ENCODE measurements around the gene ADGRG3. TPM values are rescaled to one million over a fixed set of nuclear protein-coding genes. Genes with fewer than 3 reads are reported as not detected.

Gene ADGRG3
- total RNA-seq, 4 donors from 2014 or later, result 0.71 TPM; not detected in 3

DNA sequence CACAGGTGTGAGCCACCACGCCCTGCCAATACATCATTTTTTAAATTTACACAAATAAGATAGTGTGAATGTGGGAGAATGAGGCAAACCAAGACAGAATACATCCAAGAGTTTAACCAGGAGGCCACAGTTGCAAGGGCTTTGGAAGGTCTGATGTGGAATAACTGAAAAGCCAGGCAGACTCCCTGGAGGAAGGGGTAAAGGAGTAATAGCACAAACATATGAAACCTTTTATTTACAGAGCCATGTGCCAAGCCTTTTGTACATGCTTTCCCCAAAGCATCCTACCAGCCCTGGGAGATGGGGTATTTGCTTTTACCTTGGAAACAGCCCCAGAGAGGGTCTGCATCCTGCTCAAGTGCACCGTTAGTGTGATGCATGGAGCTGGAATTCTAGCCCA lies 4.7 kb downstream of the ADGRG3 start:
- Histone ChIP-seq H3K36me3 (no peaks in the 10 kb centered on the region), H3K27me3 (no peaks in the 10 kb centered on the region), H3K9me3 (no peaks in the 10 kb centered on the region), H3K4me1 (peaks cover 0 to 5% of the 10 kb centered on the region in 2 donors), H3K4me3 (no peak overlapping the region), H3K27ac (no peak overlapping the region)
- ATAC-seq (no peak), DNase-seq (no peak)
- no peak for TF ChIP-seq POLR2A (IDR thresholded peaks at IDR 0.05)
- TF ChIP-seq, protein P1, sequence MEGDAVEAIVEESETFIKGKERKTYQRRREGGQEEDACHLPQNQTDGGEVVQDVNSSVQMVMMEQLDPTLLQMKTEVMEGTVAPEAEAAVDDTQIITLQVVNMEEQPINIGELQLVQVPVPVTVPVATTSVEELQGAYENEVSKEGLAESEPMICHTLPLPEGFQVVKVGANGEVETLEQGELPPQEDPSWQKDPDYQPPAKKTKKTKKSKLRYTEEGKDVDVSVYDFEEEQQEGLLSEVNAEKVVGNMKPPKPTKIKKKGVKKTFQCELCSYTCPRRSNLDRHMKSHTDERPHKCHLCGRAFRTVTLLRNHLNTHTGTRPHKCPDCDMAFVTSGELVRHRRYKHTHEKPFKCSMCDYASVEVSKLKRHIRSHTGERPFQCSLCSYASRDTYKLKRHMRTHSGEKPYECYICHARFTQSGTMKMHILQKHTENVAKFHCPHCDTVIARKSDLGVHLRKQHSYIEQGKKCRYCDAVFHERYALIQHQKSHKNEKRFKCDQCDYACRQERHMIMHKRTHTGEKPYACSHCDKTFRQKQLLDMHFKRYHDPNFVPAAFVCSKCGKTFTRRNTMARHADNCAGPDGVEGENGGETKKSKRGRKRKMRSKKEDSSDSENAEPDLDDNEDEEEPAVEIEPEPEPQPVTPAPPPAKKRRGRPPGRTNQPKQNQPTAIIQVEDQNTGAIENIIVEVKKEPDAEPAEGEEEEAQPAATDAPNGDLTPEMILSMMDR (IDR thresholded peaks at IDR 0.05 in 4 of 5, conservative IDR thresholded peaks at IDR 0.05 in 1 of 5), result no peak
- in situ Hi-C loops (cut with MboI; ENCODE audit: low sequenced_read_pairs in 4 of 4), result no loop called here
- intact Hi-C loops (cut with DNase I; ENCODE audit: low total_unique reads), result no loop called here

DNA sequence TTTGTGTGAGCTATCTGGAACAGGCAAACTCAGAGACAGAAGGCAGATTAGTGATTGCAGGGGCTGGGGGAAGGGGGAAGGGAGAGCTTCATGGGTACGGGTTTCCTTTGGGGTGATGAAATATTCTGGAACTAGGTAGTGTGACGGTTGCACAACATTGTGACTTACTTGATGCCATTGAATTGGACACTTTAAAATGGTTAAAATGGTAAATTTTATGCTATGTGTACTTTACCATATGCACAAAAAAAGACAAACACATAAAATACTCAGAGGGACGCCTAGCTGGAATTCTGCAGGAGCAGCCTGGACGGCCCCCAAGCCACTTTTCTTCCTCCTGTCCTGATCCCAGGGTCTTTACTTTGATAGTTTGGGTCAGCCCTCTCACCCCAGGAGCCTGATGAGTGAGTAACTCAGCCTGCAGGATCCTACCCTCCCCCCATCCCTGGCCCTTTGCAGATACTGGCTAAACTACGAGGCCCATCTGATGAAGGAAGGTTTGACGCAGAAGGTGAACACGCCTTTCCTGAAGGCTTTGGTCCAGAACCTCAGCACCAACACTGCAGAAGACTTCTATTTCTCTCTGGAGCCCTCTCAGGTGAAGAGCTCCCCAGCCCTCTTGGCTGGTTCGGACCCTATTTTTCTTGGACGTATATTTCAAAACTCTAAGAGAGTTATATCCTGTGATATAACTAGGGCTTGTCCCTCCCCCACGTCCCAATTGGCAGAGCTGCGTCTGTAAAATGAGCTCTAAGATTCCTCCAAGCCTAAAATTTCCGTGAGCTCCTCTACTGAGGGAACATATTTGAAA lies 7.8 kb downstream of the ADGRG3 start:
- ATAC-seq (no peak), DNase-seq (no peak)
- in situ Hi-C loops (cut with MboI; ENCODE audit: low sequenced_read_pairs in 4 of 4) (no loop called here), intact Hi-C loops (cut with DNase I; ENCODE audit: low total_unique reads) (no loop called here)
- Histone ChIP-seq H3K4me1 (peaks cover 0 to 5% of the 10 kb centered on the region in 2 donors), H3K4me3 (no peak overlapping the region), H3K27me3 (no peaks in the 10 kb centered on the region), H3K36me3 (no peaks in the 10 kb centered on the region), H3K9me3 (no peaks in the 10 kb centered on the region), H3K27ac (no peak overlapping the region)
- TF ChIP-seq, protein P1 (IDR thresholded peaks at IDR 0.05 in 4 of 5, conservative IDR thresholded peaks at IDR 0.05 in 1 of 5), result no peak
- TF ChIP-seq POLR2A (IDR thresholded peaks at IDR 0.05), result no peak

DNA sequence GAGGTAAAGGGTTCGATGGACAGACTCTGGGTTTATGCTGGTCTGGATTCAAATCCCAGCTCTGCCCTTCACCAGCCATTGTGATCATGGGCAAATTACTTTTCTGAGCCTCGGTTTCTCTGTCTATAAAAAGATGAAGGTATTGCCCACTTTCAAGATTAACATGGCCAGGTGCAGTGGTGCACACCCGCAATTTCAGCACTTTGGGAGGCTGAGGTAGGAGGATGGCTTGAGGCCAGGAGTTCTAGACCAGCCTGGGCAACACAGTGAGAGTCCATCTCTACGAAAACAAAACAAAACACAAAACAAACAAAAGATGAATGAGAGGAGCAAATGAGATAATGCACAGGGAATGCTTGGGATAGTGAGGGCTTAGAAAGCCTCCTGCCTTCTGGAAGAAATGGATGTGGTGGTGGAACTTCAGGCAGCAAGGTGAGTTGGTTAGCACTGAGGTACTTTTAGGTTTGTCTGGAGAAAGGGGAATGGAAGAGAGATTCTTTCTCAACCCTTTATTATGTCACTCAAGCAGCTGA lies 8.5 kb downstream of the ADGRG3 start:
- in situ Hi-C loops (cut with MboI; ENCODE audit: low sequenced_read_pairs in 4 of 4), result no loop called here
- no peak overlapping the region for H3K4me3 ChIP-seq
- DNase-seq (no peak), ATAC-seq (no peak)
- H3K27ac ChIP-seq, result no peak overlapping the region
- H3K9me3 ChIP-seq, result no peaks in the 10 kb centered on the region
- H3K27me3 ChIP-seq, result no peaks in the 10 kb centered on the region
- intact Hi-C loops (cut with DNase I; ENCODE audit: low total_unique reads), result no loop called here
- TF ChIP-seq, protein P1 (IDR thresholded peaks at IDR 0.05 in 4 of 5, conservative IDR thresholded peaks at IDR 0.05 in 1 of 5), result no peak
- H3K4me1 ChIP-seq, result peaks cover 0 to 5% of the 10 kb centered on the region in 2 donors
- no peaks in the 10 kb centered on the region for H3K36me3 ChIP-seq

DNA sequence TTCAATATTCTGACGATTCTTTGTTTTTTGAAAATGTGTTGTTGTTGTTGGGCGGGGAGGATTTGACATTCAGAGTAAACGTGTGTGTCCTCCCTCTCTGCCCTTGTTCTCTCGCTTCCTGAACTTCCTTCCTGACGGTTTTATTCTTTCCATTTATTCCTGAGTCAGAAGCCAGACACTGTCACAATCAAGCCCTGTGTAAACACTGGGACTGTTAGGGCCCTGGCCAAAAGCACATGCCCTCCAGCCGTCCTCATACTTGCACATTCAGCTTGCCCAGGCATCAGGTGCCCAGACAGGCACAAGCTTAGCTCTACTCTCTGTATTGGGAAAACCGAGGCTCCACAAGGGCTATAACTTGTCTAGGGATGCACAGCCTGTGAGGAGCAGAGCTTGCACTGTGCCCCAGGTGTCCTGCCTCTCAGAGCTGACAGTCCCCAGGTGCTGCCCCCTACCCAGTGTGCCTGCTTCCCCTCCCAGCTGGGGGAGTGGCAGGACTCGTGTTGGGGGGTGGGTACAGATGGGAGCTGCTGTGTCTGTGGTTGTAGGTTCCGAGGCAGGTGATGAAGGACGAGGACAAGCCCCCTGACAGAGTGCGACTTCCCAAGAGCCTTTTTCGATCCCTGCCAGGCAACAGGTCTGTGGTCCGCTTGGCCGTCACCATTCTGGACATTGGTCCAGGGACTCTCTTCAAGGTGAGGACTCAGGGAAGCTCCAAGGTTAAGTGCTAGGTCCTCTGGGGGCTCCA lies 9.7 kb downstream of the ADGRG3 start:
- H3K9me3 ChIP-seq, result no peaks in the 10 kb centered on the region
- DNase-seq (no peak), ATAC-seq (no peak)
- no peak overlapping the region for H3K27ac ChIP-seq
- H3K4me1 ChIP-seq, result peaks cover 0 to 5% of the 10 kb centered on the region in 2 donors
- intact Hi-C loops (cut with DNase I; ENCODE audit: low total_unique reads), result no loop called here
- H3K27me3 ChIP-seq, result no peaks in the 10 kb centered on the region
- no peaks in the 10 kb centered on the region for H3K36me3 ChIP-seq
- TF ChIP-seq, protein P1 (IDR thresholded peaks at IDR 0.05 in 4 of 5, conservative IDR thresholded peaks at IDR 0.05 in 1 of 5), result no peak
- TF ChIP-seq POLR2A (IDR thresholded peaks at IDR 0.05), result no peak
- no peak overlapping the region for H3K4me3 ChIP-seq
- in situ Hi-C loops (cut with MboI; ENCODE audit: low sequenced_read_pairs in 4 of 4), result no loop called here

Measured in gastrocnemius medialis (tissue), 4 donors.